ENCODE results near the gene SNAI1. TPM values are rescaled to one million over a fixed set of nuclear protein-coding genes. Genes with fewer than 3 reads are reported as not detected.
"Not testable (repeated sequence)": the region's sequence is repeated elsewhere in the genome, so short reads cannot be mapped to it uniquely, and the experiment has no call there.

Gene SNAI1
- total and polyA plus RNA-seq, 2 donors (not counting 3 experiments of a cell fraction or from before 2014, with no cell fraction given) = 10.8 to 13.4 TPM

DNA sequence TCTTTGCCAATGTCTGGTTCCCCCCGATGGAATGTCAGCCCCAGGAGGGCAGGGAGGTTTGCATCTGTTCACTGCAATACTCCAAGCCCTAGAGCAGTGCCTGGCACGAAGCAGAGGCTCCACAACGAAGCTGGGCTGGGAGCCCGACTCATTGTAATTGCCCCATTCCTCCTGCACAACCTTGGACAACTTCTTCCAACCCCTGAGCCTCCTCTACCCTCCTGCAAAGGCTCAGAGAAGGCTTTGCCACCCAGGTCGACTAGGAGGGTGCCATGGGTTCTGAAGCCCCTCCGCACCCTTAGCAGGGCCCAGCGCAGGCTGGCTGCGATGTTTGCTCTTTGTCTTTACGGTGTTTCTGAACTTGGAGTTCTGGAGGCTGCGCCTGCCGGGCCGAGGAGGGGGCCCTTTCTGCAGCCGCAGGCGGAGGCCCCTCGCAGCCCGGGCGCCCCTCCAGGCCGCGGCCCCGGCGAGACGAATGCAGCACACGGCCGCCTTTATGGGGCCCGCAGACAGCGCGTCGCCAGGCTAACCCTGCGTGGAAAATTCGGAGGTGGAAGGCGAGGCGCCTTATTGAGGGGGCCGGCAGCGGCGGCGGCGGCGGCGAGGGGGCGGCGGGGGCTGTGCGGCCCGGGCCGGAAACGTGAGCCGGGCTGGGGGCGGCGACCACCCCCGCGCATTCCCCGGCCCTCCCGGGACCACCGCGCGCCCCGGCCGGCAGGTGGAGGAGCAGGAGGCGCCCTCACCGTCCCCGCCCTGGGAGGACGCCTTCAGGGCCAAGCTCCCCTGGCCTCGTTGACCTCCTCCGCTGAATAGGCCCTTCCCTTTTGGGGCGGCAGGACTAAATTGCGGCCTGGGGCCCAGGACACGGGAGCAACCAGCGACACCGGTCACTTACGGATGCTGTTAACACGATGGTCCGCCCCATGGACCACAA lies 27.0 kb downstream of the SNAI1 start:
- peak overlapping the region; percentile 69 for H2AFZ ChIP-seq (ENCODE audit: low read depth, low read length)
- dilution Hi-C loops (cut with MboI; ENCODE audit: extremely low pct_ligation_motif_present, low sequenced_read_pairs) = no loop called here
- CTCF ChIA-PET = interaction anchor here (0.9 kb wide), 1 partner anchor 15 kb away, joined by 3 read pairs; no protein-coding TSS in a partner anchor

DNA sequence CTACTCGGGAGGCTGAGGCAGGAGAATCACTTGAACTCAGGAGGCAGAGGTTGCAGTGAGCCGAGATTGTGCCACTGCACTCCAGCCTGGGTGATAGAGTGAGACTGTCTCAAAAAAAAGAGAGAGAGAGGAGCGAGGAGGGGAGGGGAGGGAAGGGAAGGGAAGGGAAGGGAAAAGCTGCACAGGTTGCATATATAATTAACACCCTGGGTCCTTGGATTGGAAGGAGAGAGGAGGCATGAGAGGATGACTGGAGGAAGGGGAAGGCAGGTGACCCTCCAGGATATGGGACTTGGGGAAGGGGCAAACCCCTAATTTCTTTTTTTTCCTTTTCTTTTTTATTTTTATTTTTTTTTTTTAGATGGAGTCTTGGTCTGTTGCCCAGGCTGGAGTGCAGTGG lies 28.8 kb downstream of the SNAI1 start:
- FAIRE-seq = not testable (repeated sequence)

More for the DNA sequence above, 27.0 kb downstream of the SNAI1 start:
- FAIRE-seq (no peak), DNase-seq (ENCODE audit: low read depth, low spot score) (no peak)
- intact Hi-C loops (cut with micrococcal nuclease) = no loop called here
- no TSS peak for BruUV-seq (replicated peaks)
- Histone ChIP-seq H4K20me1 (replicated peaks; ENCODE audit: control insufficient read depth, extremely low read depth, insufficient read depth, low read length) (no peaks in the 10 kb centered on the region), H3K9ac (replicated peaks; ENCODE audit: extremely low read depth, insufficient read depth, low read length) (no peak overlapping the region), H3K4me3 (replicated peaks in 1 of 3; ENCODE audit: insufficient read depth in 1 of 3, low read depth in 1 of 3, low read length in 3 of 3) (no peak overlapping the region), H3K27me3 (ENCODE audit: control insufficient read depth in 2 of 2, insufficient read depth in 2 of 2, low read length in 2 of 2) (no peaks in the 10 kb centered on the region), H3K36me3 (ENCODE audit: control insufficient read depth in 2 of 2, extremely low read depth in 1 of 2, insufficient read depth in 2 of 2, low read length in 2 of 2) (no peaks in the 10 kb centered on the region), H3K4me1 (ENCODE audit: control insufficient read depth, extremely low read depth, insufficient read depth, low read length) (peaks cover 6% of the 10 kb centered on the region), H3K9me1 (replicated peaks; ENCODE audit: control insufficient read depth, extremely low read depth, insufficient read depth, low read length) (no peaks in the 10 kb centered on the region), H3K4me2 (ENCODE audit: insufficient read depth, low read length) (no peak overlapping the region), H3K9me3 (replicated peaks; ENCODE audit: control insufficient read depth, insufficient read depth, low read length) (no peaks in the 10 kb centered on the region), H3K27ac (ENCODE audit: insufficient read depth, low read depth, low read length) (no peak overlapping the region), H3K79me2 (ENCODE audit: control insufficient read depth, insufficient read depth, low read length) (no peaks in the 10 kb centered on the region)
- TF ChIP-seq FOS (IDR thresholded peaks at IDR 0.05; ENCODE audit: borderline replicate concordance, insufficient read depth, low read length) = no peak
- TF ChIP-seq, protein P1, sequence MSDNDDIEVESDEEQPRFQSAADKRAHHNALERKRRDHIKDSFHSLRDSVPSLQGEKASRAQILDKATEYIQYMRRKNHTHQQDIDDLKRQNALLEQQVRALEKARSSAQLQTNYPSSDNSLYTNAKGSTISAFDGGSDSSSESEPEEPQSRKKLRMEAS (IDR thresholded peaks at IDR 0.05; ENCODE audit: insufficient read depth, insufficient read length) = no peak
- POLR2A ChIA-PET = no interaction called here

More for the DNA sequence above, 28.8 kb downstream of the SNAI1 start:
- H3K9me1 ChIP-seq (replicated peaks; ENCODE audit: control insufficient read depth, extremely low read depth, insufficient read depth, low read length); H3K36me3 ChIP-seq (ENCODE audit: control insufficient read depth in 2 of 2, extremely low read depth in 1 of 2, insufficient read depth in 2 of 2, low read length in 2 of 2); H3K27ac ChIP-seq (ENCODE audit: insufficient read depth, low read depth, low read length); POLR2A ChIA-PET; H4K20me1 ChIP-seq (replicated peaks; ENCODE audit: control insufficient read depth, extremely low read depth, insufficient read depth, low read length); H3K9ac ChIP-seq (replicated peaks; ENCODE audit: extremely low read depth, insufficient read depth, low read length); H3K4me1 ChIP-seq (ENCODE audit: control insufficient read depth, extremely low read depth, insufficient read depth, low read length); H3K4me2 ChIP-seq (ENCODE audit: insufficient read depth, low read length); DNase-seq (ENCODE audit: low read depth, low spot score); H2AFZ ChIP-seq (ENCODE audit: low read depth, low read length); H3K9me3 ChIP-seq (replicated peaks; ENCODE audit: control insufficient read depth, insufficient read depth, low read length); H3K27me3 ChIP-seq (ENCODE audit: control insufficient read depth in 2 of 2, insufficient read depth in 2 of 2, low read length in 2 of 2); BruUV-seq (replicated peaks); intact Hi-C loops (cut with micrococcal nuclease); H3K4me3 ChIP-seq (replicated peaks in 1 of 3; ENCODE audit: insufficient read depth in 1 of 3, low read depth in 1 of 3, low read length in 3 of 3); dilution Hi-C loops (cut with MboI; ENCODE audit: extremely low pct_ligation_motif_present, low sequenced_read_pairs); H3K79me2 ChIP-seq (ENCODE audit: control insufficient read depth, insufficient read depth, low read length): not testable (repeated sequence)
- CTCF ChIA-PET = interaction anchor here (1.2 to 2.9 kb wide), 3 partner anchors 12 to 60 kb away, joined by 3 to 16 read pairs (median 7); no protein-coding TSS in a partner anchor
